Prostate gland (tissue), 2 donors: ENCODE measurements around the gene COL4A2.

Experiments
- POLR2A ChIP-seq: fragments of 450-650 bp; IDR thresholded peaks from one replicate; pipeline ENCODE4 v1.6.1; 2016; ENCODE audit warnings: antibody characterized with exemption, mild to moderate bottlenecking
- POLR2AphosphoS5 ChIP-seq: sonication (generic); formaldehyde crosslinking; IDR thresholded peaks from one replicate; pipeline ENCODE4 v1.6.1; 2017; ENCODE audit warnings: antibody characterized with exemption
- TF ChIP-seq, protein P1 (sequence below), 4 experiments: fragments of 200-600 bp in 2 of 4; fragments of 450-650 bp in 2 of 4; sonication (generic) in 2 of 4; IDR thresholded peaks; 1 replicate in 3 of 4; 2 replicates in 1 of 4; pipeline ENCODE4 v1.5.1; 2016 to 2019; ENCODE audit warnings: antibody characterized with exemption in 4 of 4, mild to moderate bottlenecking in 2 of 4, moderate library complexity in 2 of 4

- TF ChIP-seq POLR2AphosphoS5 (no peak), POLR2A (no peak)
- TF ChIP-seq, protein P1, sequence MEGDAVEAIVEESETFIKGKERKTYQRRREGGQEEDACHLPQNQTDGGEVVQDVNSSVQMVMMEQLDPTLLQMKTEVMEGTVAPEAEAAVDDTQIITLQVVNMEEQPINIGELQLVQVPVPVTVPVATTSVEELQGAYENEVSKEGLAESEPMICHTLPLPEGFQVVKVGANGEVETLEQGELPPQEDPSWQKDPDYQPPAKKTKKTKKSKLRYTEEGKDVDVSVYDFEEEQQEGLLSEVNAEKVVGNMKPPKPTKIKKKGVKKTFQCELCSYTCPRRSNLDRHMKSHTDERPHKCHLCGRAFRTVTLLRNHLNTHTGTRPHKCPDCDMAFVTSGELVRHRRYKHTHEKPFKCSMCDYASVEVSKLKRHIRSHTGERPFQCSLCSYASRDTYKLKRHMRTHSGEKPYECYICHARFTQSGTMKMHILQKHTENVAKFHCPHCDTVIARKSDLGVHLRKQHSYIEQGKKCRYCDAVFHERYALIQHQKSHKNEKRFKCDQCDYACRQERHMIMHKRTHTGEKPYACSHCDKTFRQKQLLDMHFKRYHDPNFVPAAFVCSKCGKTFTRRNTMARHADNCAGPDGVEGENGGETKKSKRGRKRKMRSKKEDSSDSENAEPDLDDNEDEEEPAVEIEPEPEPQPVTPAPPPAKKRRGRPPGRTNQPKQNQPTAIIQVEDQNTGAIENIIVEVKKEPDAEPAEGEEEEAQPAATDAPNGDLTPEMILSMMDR (IDR thresholded peaks at IDR 0.05), result no peak
Measured at GRCh38 chr13:110486061-110486715, 179.1 kb downstream of the COL4A2 start.
